SIG-M5 treated with dmso at 0.1 percent for 504 hours (cell line): ENCODE measurements around the gene PPFIBP2.

Experiments used
- DNase-seq: peaks from one replicate; lab custom pipeline; 2025; ENCODE audit not compliant: unreplicated experiment; lab: John Stamatoyannopoulos, UW

Gene PPFIBP2

GRCh38 chr11:7524462-7525235, 10.8 kb downstream of the PPFIBP2 start:
- no peak for DNase-seq

- no peak for DNase-seq
Observed at GRCh38 chr11:7525424-7525823, 11.6 kb downstream of the PPFIBP2 start.

- DNase-seq = no peak
Observed at GRCh38 chr11:7527029-7527428, 13.2 kb downstream of the PPFIBP2 start.

- no peak for DNase-seq
Observed at GRCh38 chr11:7528514-7529049, 14.8 kb downstream of the PPFIBP2 start.

GRCh38 chr11:7530013-7530640, 16.3 kb downstream of the PPFIBP2 start:
- DNase-seq = no peak

GRCh38 chr11:7531011-7531410, 17.2 kb downstream of the PPFIBP2 start:
- no peak for DNase-seq

- DNase-seq = no peak
Observed at GRCh38 chr11:7532405-7533145, 18.8 kb downstream of the PPFIBP2 start.

GRCh38 chr11:7533199-7534041, 19.6 kb downstream of the PPFIBP2 start:
- DNase-seq = no peak

GRCh38 chr11:7534042-7534378, 20.2 kb downstream of the PPFIBP2 start:
- no peak for DNase-seq

GRCh38 chr11:7536100-7536499, 22.3 kb downstream of the PPFIBP2 start:
- DNase-seq = no peak

GRCh38 chr11:7537265-7537664, 23.5 kb downstream of the PPFIBP2 start:
- no peak for DNase-seq

GRCh38 chr11:7538031-7538430, 24.2 kb downstream of the PPFIBP2 start:
- DNase-seq = no peak

GRCh38 chr11:7538466-7539454, 25.0 kb downstream of the PPFIBP2 start:
- no peak for DNase-seq

- DNase-seq = no peak
Observed at GRCh38 chr11:7540830-7541555, 27.2 kb downstream of the PPFIBP2 start.

- DNase-seq = no peak
Observed at GRCh38 chr11:7543302-7543701, 29.5 kb downstream of the PPFIBP2 start.

GRCh38 chr11:7544021-7544420, 30.2 kb downstream of the PPFIBP2 start:
- DNase-seq = no peak

GRCh38 chr11:7545611-7546010, 31.8 kb downstream of the PPFIBP2 start:
- no peak for DNase-seq

GRCh38 chr11:7546324-7546791, 32.6 kb downstream of the PPFIBP2 start:
- no peak for DNase-seq

GRCh38 chr11:7547687-7548086, 33.9 kb downstream of the PPFIBP2 start:
- no peak for DNase-seq
